Retinal pigment epithelial cell (primary cell): ENCODE results near the gene CSF1.
A peak's percentile ranks its signal among the peaks of the same experiment; 100 is the strongest.

Source experiments
- DNase-seq: peaks from one replicate; pipeline ENCODE4 v3.0.0-alpha.2; 2010; ENCODE audit warnings: low read depth
- H3K4me3 ChIP-seq: 2 replicates; pipeline ENCODE4 v1.5.1; 2011; ENCODE audit warnings: mild to moderate bottlenecking, low read length, control low read depth, moderate library complexity
- CTCF ChIP-seq: conservative IDR thresholded peaks from 2 replicates; pipeline ENCODE4 v1.5.1; 2011; ENCODE audit warnings: low read depth, low read length, control low read depth, inconsistent platforms

Gene CSF1

GRCh38 chr1:109873278-109874175 is 37.1 kb upstream of the CSF1 start:
- H3K4me3 ChIP-seq = no peak overlapping the region
- TF ChIP-seq CTCF = no peak
- no peak for DNase-seq

GRCh38 chr1:109874445-109874844 is 36.2 kb upstream of the CSF1 start:
- no peak for DNase-seq
- TF ChIP-seq CTCF = no peak
- H3K4me3 ChIP-seq = no peak overlapping the region

GRCh38 chr1:109875874-109876273 is 34.8 kb upstream of the CSF1 start:
- DNase-seq = no peak
- TF ChIP-seq CTCF = no peak
- no peak overlapping the region for H3K4me3 ChIP-seq

- no peak for TF ChIP-seq CTCF
- H3K4me3 ChIP-seq = no peak overlapping the region
- DNase-seq = no peak
Observed at GRCh38 chr1:109876617-109877316, 33.9 kb upstream of the CSF1 start.

- no peak overlapping the region for H3K4me3 ChIP-seq
- peak; percentile 27 for TF ChIP-seq CTCF
- DNase-seq = peak; percentile 75
Observed at GRCh38 chr1:109877317-109877771, 33.3 kb upstream of the CSF1 start.

GRCh38 chr1:109877776-109878175 is 32.9 kb upstream of the CSF1 start:
- no peak overlapping the region for H3K4me3 ChIP-seq
- TF ChIP-seq CTCF = no peak
- DNase-seq = no peak
